ENCODE results near the gene RPL38.

The RPL38 gene

DNA sequence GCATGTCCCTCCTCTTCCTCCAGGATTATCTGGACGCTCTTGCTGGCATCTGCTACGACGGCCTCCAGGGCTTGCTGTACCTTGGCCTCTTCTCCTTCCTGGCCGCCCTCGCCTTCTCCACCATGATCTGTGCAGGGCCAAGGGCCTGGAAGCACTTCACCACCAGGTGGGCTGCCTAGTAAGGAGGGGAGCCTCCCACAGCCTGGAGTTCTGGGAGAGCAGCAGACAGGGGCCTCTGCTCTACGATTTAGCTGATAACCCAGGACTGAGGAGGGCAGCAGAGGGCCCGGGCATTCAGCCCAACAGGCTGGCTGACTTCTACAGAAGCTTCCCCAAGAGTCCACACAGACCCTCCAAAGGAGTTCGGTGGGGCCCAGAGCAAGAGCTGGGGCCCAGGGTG, 48.7 kb downstream of the RPL38 start:
- DNase-seq = no peak

GRCh38 chr17:74253036-74253435, 49.6 kb downstream of the RPL38 start:
- DNase-seq = no peak

DNA sequence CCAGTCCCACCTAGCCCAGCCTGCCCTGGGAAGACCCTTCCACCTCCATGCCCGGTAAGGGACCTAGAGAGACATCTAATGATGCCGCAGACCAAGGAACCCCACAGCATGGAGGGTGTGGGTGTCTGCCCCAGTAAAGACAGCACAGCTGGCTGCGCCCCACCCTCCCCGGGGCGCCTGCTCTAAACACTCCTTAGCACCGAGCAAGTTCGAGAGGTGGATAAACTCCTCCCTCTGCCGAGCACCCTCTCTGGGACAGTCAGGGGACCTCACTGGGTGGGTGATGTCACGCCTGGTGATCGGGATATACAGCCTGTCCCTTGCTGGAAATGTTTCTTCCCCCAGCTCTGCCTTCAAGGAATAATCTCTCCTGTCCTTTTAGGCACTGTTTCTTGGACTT, 53.8 kb downstream of the RPL38 start:
- no peak for DNase-seq

GRCh38 chr17:74259667-74260524, 56.4 kb downstream of the RPL38 start:
- no peak for DNase-seq

Data from NCI-H187 treated with DMSO at 0.1 percent for 48 hours (cell line).